Transverse colon (tissue), 4 donors: ENCODE results near the gene USP46.

Source experiments
- CTCF ChIP-seq, 5 experiments: fragments of 200-600 bp in 3 of 5; fragments of 450-650 bp in 2 of 5; sonication (generic) in 3 of 5; IDR thresholded peaks; 1 replicate in 2 of 5; 2 replicates in 3 of 5; pipeline ENCODE4 v1.5.1; 2016 to 2017; ENCODE audit warnings: antibody characterized with exemption in 5 of 5, inconsistent platforms in 3 of 5, mild to moderate bottlenecking in 2 of 5, moderate library complexity in 1 of 5
- EP300 ChIP-seq: sonication (generic); formaldehyde crosslinking; IDR thresholded peaks from one replicate; pipeline ENCODE4 v1.6.1; 2017; ENCODE audit warnings: antibody characterized with exemption, low read depth
- POLR2A ChIP-seq: fragments of 450-650 bp; IDR thresholded peaks from one replicate; pipeline ENCODE4 v1.6.1; 2016; ENCODE audit warnings: antibody characterized with exemption, mild to moderate bottlenecking, moderate library complexity
- POLR2AphosphoS5 ChIP-seq, 3 donors: sonication (generic); formaldehyde crosslinking; IDR thresholded peaks; one replicate each; pipeline ENCODE4 v1.6.1; 2016; ENCODE audit warnings: antibody characterized with exemption in 3 of 3

- TF ChIP-seq CTCF (IDR thresholded peaks at IDR 0.05) (no peak), EP300 (no peak), POLR2AphosphoS5 (IDR thresholded peaks at IDR 0.05) (no peak), POLR2A (no peak)
Observed at GRCh38 chr4:52675111-52675510, 16.0 kb upstream of the USP46 start.
